Osteocyte (in vitro differentiated cells): Measurements from ENCODE around the gene EFNA5. TPM values are rescaled to one million over a fixed set of nuclear protein-coding genes. Genes with fewer than 3 reads are reported as not detected.
A peak's percentile ranks its signal among the peaks of the same experiment; 100 is the strongest.

Experiments used
- DNase-seq: peaks from one replicate; pipeline ENCODE4 v3.0.0; 2021; ENCODE audit warnings: mixed read lengths; ENCODE audit not compliant: unreplicated experiment; ENCODE audit errors: extremely low spot score
- H3K27ac Mint-ChIP-seq: one replicate; pipeline ENCODE4 v1.8.0; 2021; ENCODE audit warnings: mild to moderate bottlenecking, mixed read lengths; ENCODE audit not compliant: unreplicated experiment
- H3K27me3 Mint-ChIP-seq: one replicate; pipeline ENCODE4 v1.8.0; 2021; ENCODE audit warnings: mixed read lengths; ENCODE audit not compliant: unreplicated experiment
- H3K36me3 Mint-ChIP-seq: one replicate; pipeline ENCODE4 v1.8.0; 2021; ENCODE audit warnings: mixed read lengths; ENCODE audit not compliant: unreplicated experiment
- H3K4me1 Mint-ChIP-seq: one replicate; pipeline ENCODE4 v1.8.0; 2021; ENCODE audit warnings: mixed read lengths; ENCODE audit not compliant: unreplicated experiment
- H3K4me3 Mint-ChIP-seq: one replicate; pipeline ENCODE4 v1.8.0; 2021; ENCODE audit warnings: mild to moderate bottlenecking, moderate library complexity, mixed read lengths; ENCODE audit not compliant: unreplicated experiment
- H3K9me3 Mint-ChIP-seq: one replicate; pipeline ENCODE4 v1.8.0; 2021; ENCODE audit warnings: mixed read lengths; ENCODE audit not compliant: unreplicated experiment
- CTCF ChIP-seq: fragments of 200-600 bp; sonication (generic); IDR thresholded peaks from 2 replicates; pipeline ENCODE4 v1.5.0; 2021; ENCODE audit warnings: antibody characterized with exemption, mild to moderate bottlenecking, moderate library complexity
- total RNA-seq: library from RNA; stranded (reverse); gene quantifications from 2 replicates; pipeline ENCODE4 v1.2.1, GENCODE V29; 2021

The EFNA5 gene
- total RNA-seq, 1 donor from 2014 or later, result 34.2 TPM

- DNase-seq, result no peak
- no peaks in the 10 kb centered on the region for H3K27me3 Mint-ChIP-seq
- no peak overlapping the region for H3K27ac Mint-ChIP-seq
- H3K4me1 Mint-ChIP-seq, result peaks cover 61% of the 10 kb centered on the region
- H3K4me3 Mint-ChIP-seq, result no peak overlapping the region
- H3K9me3 Mint-ChIP-seq, result no peaks in the 10 kb centered on the region
- H3K36me3 Mint-ChIP-seq, result no peaks in the 10 kb centered on the region
- TF ChIP-seq CTCF, result no peak
Observed at GRCh38 chr5:107428303-107428813, 242.4 kb downstream of the EFNA5 start.

GRCh38 chr5:107426872-107427271 lies 243.9 kb downstream of the EFNA5 start:
- H3K9me3 Mint-ChIP-seq, result no peaks in the 10 kb centered on the region
- no peak overlapping the region for H3K4me3 Mint-ChIP-seq
- H3K4me1 Mint-ChIP-seq, result peaks cover 53% of the 10 kb centered on the region
- no peak for DNase-seq
- H3K36me3 Mint-ChIP-seq, result no peaks in the 10 kb centered on the region
- no peaks in the 10 kb centered on the region for H3K27me3 Mint-ChIP-seq
- TF ChIP-seq CTCF, result no peak
- H3K27ac Mint-ChIP-seq, result no peak overlapping the region

- Mint-ChIP-seq H3K36me3 (peaks cover 2% of the 10 kb centered on the region), H3K27me3 (no peaks in the 10 kb centered on the region), H3K27ac (peak overlapping the region; percentile 88), H3K4me3 (no peak overlapping the region), H3K4me1 (peaks cover 48% of the 10 kb centered on the region), H3K9me3 (no peaks in the 10 kb centered on the region)
- DNase-seq, result no peak
- TF ChIP-seq CTCF, result no peak
Observed at GRCh38 chr5:107426209-107426608, 244.5 kb downstream of the EFNA5 start.

- peaks cover 44% of the 10 kb centered on the region for H3K4me1 Mint-ChIP-seq
- peak overlapping the region; percentile 24 for H3K4me3 Mint-ChIP-seq
- H3K36me3 Mint-ChIP-seq, result peaks cover 2% of the 10 kb centered on the region
- no peaks in the 10 kb centered on the region for H3K9me3 Mint-ChIP-seq
- DNase-seq, result no peak
- peak overlapping the region; percentile 88 for H3K27ac Mint-ChIP-seq
- no peaks in the 10 kb centered on the region for H3K27me3 Mint-ChIP-seq
- TF ChIP-seq CTCF, result no peak
Observed at GRCh38 chr5:107425541-107426031, 245.2 kb downstream of the EFNA5 start.

GRCh38 chr5:107424491-107424890 lies 246.2 kb downstream of the EFNA5 start:
- Mint-ChIP-seq H3K36me3 (peaks cover 2% of the 10 kb centered on the region), H3K4me3 (no peak overlapping the region), H3K9me3 (no peaks in the 10 kb centered on the region), H3K4me1 (peaks cover 36% of the 10 kb centered on the region), H3K27me3 (no peaks in the 10 kb centered on the region), H3K27ac (no peak overlapping the region)
- no peak for DNase-seq
- TF ChIP-seq CTCF, result no peak
